ENCODE data around the gene SLC25A12. TPM values are rescaled to one million over a fixed set of nuclear protein-coding genes. Genes with fewer than 3 reads are reported as not detected.
"Not testable (repeated sequence)": the region's sequence is repeated elsewhere in the genome, so short reads cannot be mapped to it uniquely, and the experiment has no call there.

The SLC25A12 gene
- total RNA-seq, 1 donor from 2014 or later = 12.2 TPM

DNA sequence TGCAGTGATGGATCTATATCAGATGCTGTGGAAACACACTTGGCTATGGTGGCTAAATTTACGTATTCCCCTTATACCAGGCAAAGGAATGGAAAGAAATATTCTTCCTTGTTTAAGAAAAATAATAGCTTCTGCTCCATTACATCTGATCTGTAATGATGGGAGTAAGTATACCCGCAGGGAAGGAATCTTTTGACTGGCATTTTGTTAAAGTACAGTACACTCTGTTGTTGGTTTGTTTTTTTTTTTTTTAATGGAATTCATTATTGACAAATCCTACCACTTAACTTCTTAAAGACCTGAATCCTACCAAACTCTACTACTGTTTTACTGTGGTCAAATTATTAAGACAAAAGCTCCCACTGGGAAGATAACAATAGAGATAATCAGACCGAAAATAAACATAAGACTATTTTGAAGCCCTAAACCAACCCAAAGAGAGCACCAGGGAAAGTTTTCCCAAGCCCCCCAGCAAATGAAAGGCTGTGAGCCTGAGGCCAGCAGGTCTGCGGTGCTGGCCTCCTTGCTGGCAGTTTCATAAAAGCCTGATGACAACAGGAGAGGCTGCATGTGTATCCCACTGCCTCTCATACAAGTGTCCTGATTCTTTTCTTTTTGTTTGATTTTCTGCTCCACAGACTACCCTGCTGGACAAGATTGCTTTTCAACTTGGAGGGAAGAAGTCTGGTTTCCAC lies 101.0 kb downstream of the SLC25A12 start:
- DNase-seq (ENCODE audit: low spot score) = no peak

DNA sequence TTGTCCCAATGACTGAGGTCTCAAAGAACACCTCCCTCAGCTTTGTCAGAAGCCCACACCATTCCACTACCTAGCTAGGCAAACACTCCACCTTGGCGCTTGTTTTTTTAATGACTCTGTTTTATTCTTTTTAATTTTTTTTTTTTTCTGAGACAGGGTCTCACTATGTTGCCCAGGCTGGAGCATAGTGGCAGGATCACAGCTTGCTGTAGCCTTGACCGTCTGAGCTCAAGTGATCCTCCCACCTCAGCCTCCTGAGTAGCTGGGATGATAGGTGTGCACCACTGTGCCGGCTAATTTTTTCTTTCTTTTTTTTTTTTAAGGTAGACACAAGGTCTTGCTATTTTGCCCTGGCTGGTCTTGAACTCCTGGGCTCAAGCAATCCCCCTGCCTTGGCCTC lies 101.9 kb downstream of the SLC25A12 start:
- DNase-seq (ENCODE audit: low spot score) = no peak

- DNase-seq (ENCODE audit: low spot score) = no peak
Measured at GRCh38 chr2:171791361-171791760, 102.7 kb downstream of the SLC25A12 start.

DNA sequence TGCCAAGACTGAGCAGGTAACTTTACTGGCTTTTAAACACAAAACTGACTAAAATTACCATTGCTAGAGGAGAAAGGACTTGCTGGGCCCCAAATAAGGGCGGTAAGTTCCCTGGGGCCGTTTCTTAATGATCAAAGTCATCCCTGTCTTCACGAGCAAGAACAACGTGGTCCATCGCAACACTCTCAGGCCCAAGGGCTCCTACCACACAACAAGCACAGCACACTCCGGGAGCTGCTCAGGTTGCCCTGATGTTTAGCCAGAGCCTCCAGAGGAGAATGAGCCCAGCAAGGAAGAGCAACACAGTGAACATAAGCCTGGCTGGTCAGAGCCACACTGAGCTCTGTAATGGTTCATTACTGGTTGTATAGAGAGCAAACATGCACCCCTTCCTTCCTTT lies 104.1 kb downstream of the SLC25A12 start:
- no peak for DNase-seq (ENCODE audit: low spot score)

GRCh38 chr2:171788316-171788993 lies 105.6 kb downstream of the SLC25A12 start:
- DNase-seq (ENCODE audit: low spot score) = no peak

- no peak for DNase-seq (ENCODE audit: low spot score)
Measured at GRCh38 chr2:171787333-171788072, 106.5 kb downstream of the SLC25A12 start.

DNA sequence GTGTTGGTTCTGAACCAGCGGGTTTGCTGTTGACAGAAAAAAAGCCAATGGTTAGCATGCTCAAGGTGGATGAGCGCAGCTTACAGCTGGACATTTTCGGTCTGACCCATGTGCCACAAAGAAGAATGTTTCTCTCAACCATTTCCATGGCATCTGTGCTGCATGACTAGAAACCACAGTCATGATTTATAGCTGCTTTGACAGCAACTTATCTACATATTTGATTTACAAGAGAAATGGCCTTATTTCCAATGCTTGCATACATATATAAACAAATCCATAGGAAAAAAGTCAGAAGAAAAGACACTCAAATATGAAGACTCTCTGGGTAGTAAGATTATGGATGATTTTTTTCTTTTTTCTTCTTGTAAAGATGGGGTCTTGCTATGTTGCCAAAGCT lies 108.6 kb downstream of the SLC25A12 start:
- DNase-seq (ENCODE audit: low spot score) = no peak

DNA sequence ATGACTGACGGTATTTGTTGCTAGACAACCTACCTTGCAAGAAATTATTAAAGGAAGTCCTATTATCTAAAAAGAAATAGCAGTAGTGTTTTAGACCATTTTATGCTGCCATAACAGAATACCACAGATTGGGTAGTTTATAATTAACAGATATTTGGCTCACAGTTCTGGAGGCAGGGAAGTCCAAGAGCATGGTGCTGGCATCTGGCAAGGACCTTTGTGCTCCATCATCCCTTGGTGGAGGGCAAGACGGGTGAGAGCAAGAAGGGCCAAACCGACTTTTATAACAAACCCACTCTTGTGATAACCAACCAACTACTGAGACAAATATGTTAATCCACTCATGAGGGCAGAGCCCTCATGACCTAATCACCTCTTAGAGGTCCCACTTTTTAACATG lies 115.5 kb downstream of the SLC25A12 start:
- DNase-seq (ENCODE audit: low spot score) = no peak

DNA sequence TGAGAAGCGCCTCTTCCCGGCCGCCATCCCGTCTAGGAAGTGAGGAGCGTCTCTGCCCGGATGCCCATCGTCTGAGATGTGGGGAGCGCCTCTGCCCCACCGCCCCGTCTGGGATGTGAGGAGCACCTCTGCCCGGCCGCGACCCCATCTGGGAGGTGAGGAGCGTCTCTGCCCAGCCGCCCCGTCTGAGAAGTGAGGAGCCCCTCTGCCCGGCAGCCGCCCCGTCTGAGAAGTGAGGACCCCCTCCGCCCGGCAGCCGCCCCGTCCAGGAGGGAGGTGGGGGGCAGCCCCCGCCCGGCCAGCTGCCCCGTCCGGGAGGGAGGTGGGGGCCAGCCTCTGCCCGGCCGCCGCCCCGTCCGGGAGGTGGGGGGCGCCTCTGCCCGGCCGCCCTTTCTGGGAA lies 119.5 kb downstream of the SLC25A12 start:
- not testable (repeated sequence) for DNase-seq (ENCODE audit: low spot score)

DNA sequence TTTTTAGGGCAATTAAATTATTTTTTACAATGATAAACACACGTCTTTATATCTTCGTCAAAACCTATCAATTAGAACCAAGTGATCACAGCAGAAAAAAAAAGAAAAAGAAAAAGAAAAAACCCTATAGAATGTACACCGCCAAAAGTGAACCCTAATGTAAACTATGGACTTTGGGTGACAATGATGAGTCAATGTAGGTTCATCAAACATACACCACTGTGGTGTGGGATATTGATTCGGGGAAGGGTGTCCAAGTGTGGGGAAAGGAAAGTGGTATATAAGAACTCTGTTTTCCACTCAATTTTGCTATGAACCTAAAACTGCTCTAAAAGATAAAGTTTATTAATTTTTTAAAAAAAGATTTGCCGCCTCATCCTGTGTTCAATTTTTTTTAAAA lies 121.7 kb downstream of the SLC25A12 start:
- no peak for DNase-seq (ENCODE audit: low spot score)

- no peak for DNase-seq (ENCODE audit: low spot score)
Measured at GRCh38 chr2:171771463-171771862, 122.6 kb downstream of the SLC25A12 start.

- no peak for DNase-seq (ENCODE audit: low spot score)
Measured at GRCh38 chr2:171763602-171764001, 130.4 kb downstream of the SLC25A12 start.

- DNase-seq (ENCODE audit: low spot score) = no peak
Measured at GRCh38 chr2:171762879-171763573, 131.0 kb downstream of the SLC25A12 start.

- DNase-seq (ENCODE audit: low spot score) = not testable (repeated sequence)
Measured at GRCh38 chr2:171761176-171761575, 132.9 kb downstream of the SLC25A12 start.

DNA sequence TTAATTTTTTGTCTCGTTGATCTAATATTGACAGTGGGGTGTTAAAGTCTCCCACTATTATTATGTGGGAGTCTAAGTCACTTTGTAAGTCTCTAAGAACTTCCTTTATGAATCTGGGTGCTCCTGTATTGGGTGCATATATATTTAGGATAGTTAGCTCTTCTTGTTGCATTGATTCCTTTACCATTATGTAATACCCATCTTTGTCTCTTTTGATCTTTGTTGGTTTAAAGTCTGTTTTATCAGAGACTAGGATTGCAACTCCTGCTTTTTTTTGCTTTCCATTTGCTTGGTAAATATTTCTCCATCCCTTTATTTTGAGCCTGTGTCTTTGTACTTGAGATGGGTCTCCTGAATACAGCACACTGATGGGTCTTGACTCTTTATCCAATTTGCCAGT lies 135.3 kb downstream of the SLC25A12 start:
- DNase-seq (ENCODE audit: low spot score) = not testable (repeated sequence)

- DNase-seq (ENCODE audit: low spot score) = no peak
Measured at GRCh38 chr2:171754254-171754939, 139.6 kb downstream of the SLC25A12 start.

- DNase-seq (ENCODE audit: low spot score) = no peak
Measured at GRCh38 chr2:171747371-171747770, 146.7 kb downstream of the SLC25A12 start.

DNA sequence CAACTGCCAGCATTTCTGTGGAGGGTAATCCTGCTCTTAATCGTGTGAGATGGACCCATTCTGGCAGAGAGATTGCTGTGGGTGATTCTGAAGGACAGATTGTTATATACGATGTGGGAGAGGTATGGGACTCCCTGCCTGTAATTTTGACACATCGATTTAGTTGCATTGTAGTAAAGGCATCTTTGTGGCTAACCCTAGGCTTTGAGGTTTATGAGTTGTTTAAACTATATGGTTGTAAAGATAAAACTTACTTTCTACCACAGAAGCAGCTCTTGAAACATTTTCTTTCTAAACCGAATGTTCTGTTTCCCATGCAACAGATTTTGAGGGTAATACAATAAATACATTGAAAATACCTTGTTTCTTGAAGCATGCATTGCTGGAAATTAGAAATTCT lies 148.2 kb downstream of the SLC25A12 start:
- DNase-seq (ENCODE audit: low spot score) = no peak

DNA sequence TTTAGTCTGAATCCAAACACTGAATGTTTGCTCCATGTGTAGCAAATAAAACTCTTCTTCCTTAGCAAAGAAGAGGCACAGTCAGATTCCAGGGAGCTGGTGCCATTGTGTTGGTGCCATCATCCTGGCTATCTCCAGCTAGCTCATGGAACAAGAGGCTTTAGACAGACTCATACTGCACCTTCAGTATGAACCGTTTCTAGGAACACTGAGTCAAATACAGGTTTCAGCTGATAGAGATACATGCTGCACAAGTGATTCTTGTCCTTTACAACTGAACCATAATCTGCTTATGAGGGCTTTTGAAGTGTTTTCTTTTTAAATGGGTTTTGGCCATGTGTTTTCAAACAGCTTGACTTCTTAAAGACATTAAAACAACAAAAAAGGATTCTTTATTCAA lies 148.9 kb downstream of the SLC25A12 start:
- no peak for DNase-seq (ENCODE audit: low spot score)

DNA sequence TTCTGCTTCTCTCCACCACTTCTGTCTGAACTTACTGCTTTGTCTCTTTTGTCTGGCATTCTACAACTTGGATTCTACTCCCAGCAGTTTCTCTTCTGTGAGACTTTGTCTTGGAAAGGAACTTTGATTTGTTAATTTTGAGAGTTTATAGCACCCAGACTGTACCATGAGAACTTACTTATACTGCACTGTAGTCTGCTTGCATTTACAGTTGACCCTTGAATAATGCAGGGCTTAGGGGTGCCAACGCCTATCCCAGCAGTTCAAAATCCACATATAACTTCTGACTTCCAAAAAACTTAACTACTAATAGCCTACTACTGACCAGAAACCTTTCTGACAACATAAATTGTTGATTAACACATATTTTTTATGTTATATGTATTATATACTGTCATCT lies 151.3 kb downstream of the SLC25A12 start:
- no peak for DNase-seq (ENCODE audit: low spot score)

DNA sequence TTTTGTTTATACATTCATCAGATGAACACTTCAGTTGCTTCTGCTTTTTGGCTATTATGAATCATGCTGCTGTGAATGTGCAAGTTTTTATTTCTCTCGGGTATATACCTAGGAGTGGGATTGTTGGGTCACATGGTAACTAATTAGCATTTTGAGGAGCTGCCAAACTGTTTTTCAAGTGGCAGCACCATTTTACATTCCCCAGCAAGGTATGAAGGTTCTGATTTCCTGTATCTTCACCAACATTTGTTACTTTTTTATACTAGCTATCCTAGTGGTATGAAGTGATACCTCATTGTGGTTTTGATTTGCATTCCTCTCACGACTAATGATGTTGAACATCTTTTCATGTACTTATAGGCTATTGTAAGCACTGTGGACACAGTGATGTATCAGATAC lies 152.9 kb downstream of the SLC25A12 start:
- no peak for DNase-seq (ENCODE audit: low spot score)
